B cell (primary cell): ENCODE measurements around the gene VPS26C. TPM values are rescaled to one million over a fixed set of nuclear protein-coding genes. Genes with fewer than 3 reads are reported as not detected.
"Not testable (repeated sequence)": the region's sequence is repeated elsewhere in the genome, so short reads cannot be mapped to it uniquely, and the experiment has no call there.

Source experiments
- ATAC-seq: fragments of 200-7000 bp; cut with Tn5 transposase; one replicate; pipeline ENCODE4 v1.10.0; 2021; ENCODE audit warnings: low read depth, mild to moderate bottlenecking, moderate number of reproducible peaks, moderate library complexity
- CTCF ChIA-PET: fragments of 350-600 bp; sonication (Branson Sonifier 250); formaldehyde crosslinking; loops from one replicate; lab custom pipeline; 2021; ENCODE audit warnings: antibody characterized with exemption, inconsistent platforms; lab: Charles Lee
- POLR2A ChIA-PET: fragments of 350-600 bp; sonication (Branson Sonifier 250); formaldehyde crosslinking; loops from one replicate; lab custom pipeline; 2021; ENCODE audit warnings: antibody characterized with exemption; lab: Charles Lee
- DNase-seq: peaks from one replicate; pipeline ENCODE4 v3.0.0; 2013
- H2AFZ ChIP-seq: 2 replicates; pipeline ENCODE4 v1.6.1; 2012; ENCODE audit warnings: mild to moderate bottlenecking, low read depth, low read length; ENCODE audit not compliant: insufficient read depth, poor library complexity, severe bottlenecking
- H3K27ac ChIP-seq, 2 donors: 1 replicate in 1 of 2; 2 replicates in 1 of 2; pipeline ENCODE4 v1.5.1; 2012 to 2013; ENCODE audit warnings: low read length in 2 of 2, mild to moderate bottlenecking in 2 of 2, moderate library complexity in 1 of 2
- H3K27me3 ChIP-seq, 4 experiments: fragments of 200-600 bp in 1 of 4; sonication (generic) in 1 of 4; replicated peaks in 1 of 4; 1 replicate in 2 of 4; 2 replicates in 2 of 4; pipeline versions ENCODE4 v1.6.1 to v1.7.0; 2013 to 2016; ENCODE audit warnings: low read length in 3 of 4, mild to moderate bottlenecking in 2 of 4, mixed read lengths in 1 of 4, moderate library complexity in 1 of 4; ENCODE audit not compliant: insufficient read depth in 4 of 4, control insufficient read depth in 3 of 4; ENCODE audit errors: control extremely low read depth in 1 of 4
- H3K36me3 ChIP-seq, 2 experiments: replicated peaks in 1 of 2; 1 replicate in 1 of 2; 2 replicates in 1 of 2; pipeline versions ENCODE4 v1.6.1 to v1.7.1; 2013; ENCODE audit warnings: low read length in 1 of 2; ENCODE audit not compliant: insufficient read depth in 2 of 2, control insufficient read depth in 1 of 2; ENCODE audit errors: control extremely low read depth in 1 of 2, extremely low read depth in 1 of 2
- H3K4me1 ChIP-seq, 2 donors: fragments of 200-600 bp in 1 of 2; sonication (generic) in 1 of 2; 1 replicate in 1 of 2; 2 replicates in 1 of 2; pipeline versions ENCODE4 v1.5.1 to v1.6.1; 2013 to 2017; ENCODE audit warnings: low read length in 2 of 2; ENCODE audit not compliant: control insufficient read depth in 2 of 2, insufficient read depth in 2 of 2
- H3K4me2 ChIP-seq: replicated peaks from 2 replicates; pipeline ENCODE3; 2012; ENCODE audit warnings: mild to moderate bottlenecking, low read depth, low read length; ENCODE audit not compliant: poor library complexity, severe bottlenecking
- H3K4me3 ChIP-seq, 5 experiments: fragments of 200-600 bp in 1 of 5; sonication (generic) in 1 of 5; 1 replicate in 3 of 5; 2 replicates in 2 of 5; pipeline versions ENCODE4 v1.5.1 to v1.7.0; 2011 to 2016; ENCODE audit warnings: low read length in 4 of 5, mild to moderate bottlenecking in 4 of 5, low read depth in 2 of 5, control low read depth in 1 of 5, moderate library complexity in 1 of 5; ENCODE audit not compliant: insufficient read depth in 1 of 5; ENCODE audit errors: control extremely low read depth in 1 of 5, extremely low read depth in 1 of 5
- H3K79me2 ChIP-seq: fragments of 200-600 bp; sonication (generic); one replicate; pipeline ENCODE4 v1.6.0; 2016; ENCODE audit warnings: low read length; ENCODE audit not compliant: control insufficient read depth, insufficient read depth
- H3K9ac ChIP-seq: fragments of 200-600 bp; sonication (generic); 2 replicates; pipeline ENCODE4 v1.6.1; 2017; ENCODE audit warnings: mild to moderate bottlenecking, low read length, moderate library complexity
- H3K9me3 ChIP-seq, 3 donors: one replicate each; pipeline versions ENCODE4 v1.6.1 to v1.7.1; 2013; ENCODE audit warnings: low read length in 2 of 3; ENCODE audit not compliant: control insufficient read depth in 2 of 3, insufficient read depth in 1 of 3; ENCODE audit errors: control extremely low read depth in 1 of 3
- H4K20me1 ChIP-seq: 2 replicates; pipeline ENCODE4 v1.6.0; 2012; ENCODE audit warnings: mild to moderate bottlenecking, low read length; ENCODE audit not compliant: insufficient read depth, control insufficient read depth, poor library complexity, severe bottlenecking
- H3K27ac Mint-ChIP-seq: one replicate; pipeline ENCODE4 v1.8.0; 2021; ENCODE audit warnings: mixed read lengths
- H3K27me3 Mint-ChIP-seq: one replicate; pipeline ENCODE4 v1.8.0; 2021; ENCODE audit warnings: mixed read lengths
- H3K4me1 Mint-ChIP-seq: one replicate; pipeline ENCODE4 v1.8.0; 2021; ENCODE audit warnings: mixed read lengths
- H3K4me3 Mint-ChIP-seq: one replicate; pipeline ENCODE4 v1.8.0; 2021; ENCODE audit warnings: mixed read lengths
- H3K9me3 Mint-ChIP-seq: one replicate; pipeline ENCODE4 v1.8.0; 2022; ENCODE audit warnings: mixed read lengths; ENCODE audit not compliant: insufficient read depth
- EZH2 ChIP-seq: IDR thresholded peaks from 2 replicates; pipeline ENCODE4 v1.6.1; 2012; ENCODE audit warnings: borderline replicate concordance, low read depth, mild to moderate bottlenecking, moderate library complexity, low read length; ENCODE audit not compliant: insufficient read depth, poor library complexity, severe bottlenecking
- WGBS: methylation state at CpG from one replicate; pipeline ENCODE4 v1.1.5; 2013; ENCODE audit warnings: missing lambda C conversion rate; ENCODE audit not compliant: insufficient coverage; 5-methylcytosine and 5-hydroxymethylcytosine counted together
- intact Hi-C: fragments of 100-400 bp; cut with micrococcal nuclease; formaldehyde crosslinking; loops from one replicate; pipeline ENCODE4 v1.10.0; 2022
- polyA plus RNA-seq: library from polyadenylated mRNA; depleted of rRNA; stranded (reverse); fragments of >200 nt; gene quantifications from 2 replicates; pipeline ENCODE4 v1.2.3, GENCODE V29; 2012
- total RNA-seq, 2 donors: library from RNA; stranded (reverse); fragments of 120-200 nt in 1 of 2; gene quantifications; 1 replicate in 1 of 2; 2 replicates in 1 of 2; pipeline versions ENCODE4 v1.2.3 to v1.2.4, GENCODE V29; 2013 to 2022
- TF ChIP-seq, protein P1 (sequence below): fragments of 200-600 bp; IDR thresholded peaks from one replicate; pipeline ENCODE4 v1.8.0; 2022; ENCODE audit warnings: antibody characterized with exemption, mild to moderate bottlenecking

VPS26C gene
- total and polyA plus RNA-seq, 2 donors (not counting 1 experiment from before 2014, with no cell fraction given): 34.3 to 58.6 TPM

DNA sequence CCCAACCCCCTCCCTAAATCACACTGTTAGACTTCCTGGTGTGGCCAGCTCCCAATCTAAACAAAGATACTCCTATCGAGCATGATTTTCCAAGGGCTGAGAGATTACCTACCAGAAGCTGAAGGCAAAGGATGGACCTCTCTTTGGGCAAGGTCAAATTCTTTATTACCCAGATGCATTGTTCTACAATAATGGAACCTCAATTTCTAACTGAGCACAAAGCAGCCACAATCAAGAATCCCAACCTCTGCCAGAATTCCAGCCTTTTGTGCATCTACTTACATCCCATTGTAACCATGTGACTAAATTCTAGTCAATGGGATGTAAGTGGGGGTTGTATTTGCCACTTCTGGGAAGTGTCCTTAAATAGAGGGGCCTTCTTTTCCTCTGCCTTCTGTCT, 24.9 kb upstream of the VPS26C start:
- intact Hi-C loops: no loop called here
- no peaks in the 10 kb centered on the region for H4K20me1 ChIP-seq
- Mint-ChIP-seq H3K4me1 (no peaks in the 10 kb centered on the region), H3K9me3 (no peaks in the 10 kb centered on the region), H3K27ac (no peak overlapping the region), H3K4me3 (no peak overlapping the region), H3K27me3 (peaks cover 14% of the 10 kb centered on the region)
- H3K36me3 ChIP-seq: no peaks in the 10 kb centered on the region
- ChIA-PET CTCF (no interaction called here), POLR2A (no interaction called here)
- no peak for ATAC-seq
- no peak overlapping the region for H3K9ac ChIP-seq
- TF ChIP-seq, protein P1, sequence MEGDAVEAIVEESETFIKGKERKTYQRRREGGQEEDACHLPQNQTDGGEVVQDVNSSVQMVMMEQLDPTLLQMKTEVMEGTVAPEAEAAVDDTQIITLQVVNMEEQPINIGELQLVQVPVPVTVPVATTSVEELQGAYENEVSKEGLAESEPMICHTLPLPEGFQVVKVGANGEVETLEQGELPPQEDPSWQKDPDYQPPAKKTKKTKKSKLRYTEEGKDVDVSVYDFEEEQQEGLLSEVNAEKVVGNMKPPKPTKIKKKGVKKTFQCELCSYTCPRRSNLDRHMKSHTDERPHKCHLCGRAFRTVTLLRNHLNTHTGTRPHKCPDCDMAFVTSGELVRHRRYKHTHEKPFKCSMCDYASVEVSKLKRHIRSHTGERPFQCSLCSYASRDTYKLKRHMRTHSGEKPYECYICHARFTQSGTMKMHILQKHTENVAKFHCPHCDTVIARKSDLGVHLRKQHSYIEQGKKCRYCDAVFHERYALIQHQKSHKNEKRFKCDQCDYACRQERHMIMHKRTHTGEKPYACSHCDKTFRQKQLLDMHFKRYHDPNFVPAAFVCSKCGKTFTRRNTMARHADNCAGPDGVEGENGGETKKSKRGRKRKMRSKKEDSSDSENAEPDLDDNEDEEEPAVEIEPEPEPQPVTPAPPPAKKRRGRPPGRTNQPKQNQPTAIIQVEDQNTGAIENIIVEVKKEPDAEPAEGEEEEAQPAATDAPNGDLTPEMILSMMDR: no peak
- TF ChIP-seq EZH2: no peak
- H3K27ac ChIP-seq: no peak overlapping the region
- H3K79me2 ChIP-seq: no peaks in the 10 kb centered on the region
- no peak overlapping the region for H2AFZ ChIP-seq
- H3K4me1 ChIP-seq: no peaks in the 10 kb centered on the region
- H3K27me3 ChIP-seq: no peaks in the 10 kb centered on the region
- 60% methylated on average over 1 of the region's 1 CpG for WGBS
- H3K9me3 ChIP-seq: no peaks in the 10 kb centered on the region
- no peak overlapping the region for H3K4me2 ChIP-seq
- DNase-seq: no peak
- no peak overlapping the region for H3K4me3 ChIP-seq

DNA sequence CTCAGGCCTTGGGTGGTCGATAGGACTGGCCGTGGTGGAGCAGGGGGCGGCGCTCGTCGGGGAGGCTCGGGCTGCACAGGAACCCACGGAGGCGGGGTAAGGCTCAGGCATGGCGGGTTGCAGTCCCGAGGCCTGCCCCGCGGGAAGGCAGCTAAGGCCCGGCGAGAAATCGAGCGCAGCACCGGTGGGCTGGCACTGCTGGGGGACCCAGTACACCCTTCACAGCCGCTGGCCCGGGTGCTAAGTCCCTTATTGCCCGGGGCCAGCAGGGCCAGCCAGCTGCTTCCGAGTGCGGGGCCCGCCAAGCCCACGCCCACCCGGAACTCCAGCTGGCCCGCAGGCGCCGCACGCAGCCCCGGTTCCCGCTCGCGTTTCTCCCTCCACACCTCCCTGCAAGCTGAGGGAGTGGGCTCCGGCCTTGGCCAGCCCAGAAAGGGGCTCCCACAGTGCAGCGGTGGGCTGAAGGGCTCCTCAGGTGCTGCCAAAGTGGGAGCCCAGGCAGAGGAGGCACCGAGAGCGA, 16.1 kb upstream of the VPS26C start:
- H3K4me2 ChIP-seq, CTCF ChIA-PET, ATAC-seq, H4K20me1 ChIP-seq, H3K4me1 ChIP-seq, H3K27ac Mint-ChIP-seq, H3K9me3 ChIP-seq, H3K9ac ChIP-seq, intact Hi-C loops, H2AFZ ChIP-seq, H3K9me3 Mint-ChIP-seq, H3K4me3 Mint-ChIP-seq, H3K4me3 ChIP-seq, H3K36me3 ChIP-seq, H3K27me3 ChIP-seq, H3K27me3 Mint-ChIP-seq, DNase-seq, H3K79me2 ChIP-seq, H3K4me1 Mint-ChIP-seq, POLR2A ChIA-PET, H3K27ac ChIP-seq: not testable (repeated sequence)
- WGBS: 98% methylated on average over 31 of the region's 38 CpGs

DNA sequence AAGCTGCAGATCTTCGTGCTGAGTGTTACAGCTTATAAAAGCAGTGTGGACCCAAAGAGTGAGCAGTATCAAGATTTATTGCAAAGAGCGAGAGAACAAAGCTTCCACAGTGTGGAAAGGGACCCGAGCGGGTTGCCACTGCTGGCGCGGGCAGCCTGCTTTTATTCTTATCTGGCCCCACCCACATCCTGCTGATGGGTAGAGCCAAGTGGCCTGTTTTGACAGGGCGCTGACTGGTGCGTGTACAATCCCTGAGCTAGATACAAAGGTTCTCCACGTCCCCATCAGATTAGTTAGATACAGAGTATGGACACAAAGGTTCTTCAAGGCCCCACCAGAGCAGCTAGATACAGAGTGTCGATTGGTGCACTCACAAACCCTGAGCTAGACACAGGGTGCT, 15.5 kb upstream of the VPS26C start:
- CTCF ChIA-PET, H3K79me2 ChIP-seq, H3K36me3 ChIP-seq, H2AFZ ChIP-seq, H3K4me2 ChIP-seq, POLR2A ChIA-PET, H3K27ac ChIP-seq, ATAC-seq, H3K9me3 Mint-ChIP-seq, H3K27me3 ChIP-seq, H3K27ac Mint-ChIP-seq, H3K9me3 ChIP-seq, intact Hi-C loops, DNase-seq, H3K4me1 ChIP-seq, H4K20me1 ChIP-seq, H3K4me1 Mint-ChIP-seq, H3K27me3 Mint-ChIP-seq: not testable (repeated sequence)
- H3K4me3 Mint-ChIP-seq: peak overlapping the region; percentile 69
- 93% methylated on average over 6 of the region's 10 CpGs for WGBS
- Histone ChIP-seq H3K4me3 (peak overlapping the region in 2 of 5 experiments; percentile 15 to 40), H3K9ac (peak overlapping the region; percentile 37)
